Measurements from ENCODE around the gene ZNF776. TPM values are rescaled to one million over a fixed set of nuclear protein-coding genes. Genes with fewer than 3 reads are reported as not detected.

Gene ZNF776
- total RNA-seq, 1 experiment from 2014 or later, result 17.3 TPM

DNA sequence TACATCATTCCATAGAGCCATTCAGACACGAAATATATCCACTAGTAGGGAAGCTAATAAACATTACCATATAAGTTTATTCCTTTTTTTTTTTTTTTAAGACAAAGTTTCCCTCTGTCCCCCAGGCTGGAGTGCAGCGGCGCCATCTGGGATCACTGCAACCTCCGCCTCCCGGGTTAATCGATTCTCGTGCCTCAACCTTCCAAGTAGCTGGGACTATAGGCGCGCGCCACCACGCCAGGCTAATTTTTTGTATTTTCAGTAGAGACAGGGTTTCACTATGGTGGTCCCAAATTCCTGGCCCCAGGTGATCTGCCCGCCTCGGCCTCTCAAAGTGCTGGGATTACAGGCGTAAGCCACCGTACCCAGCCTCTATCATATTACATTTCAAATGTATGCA is 37.0 kb upstream of the ZNF776 start:
- Histone ChIP-seq H3K9me3 (ENCODE audit: low read length) (0 out of 2 replicates have a peak, but pooled peaks cover 3% of the 10 kb centered on the region), H2AFZ (ENCODE audit: low read length) (no peak overlapping the region), H3K36me3 (ENCODE audit: low read depth, low read length) (peaks cover 24% of the 10 kb centered on the region), H3K9me2 (replicated peaks; ENCODE audit: low read length) (no peaks in the 10 kb centered on the region), H4K20me1 (ENCODE audit: low read length) (no peaks in the 10 kb centered on the region), H3K4me2 (ENCODE audit: low read length) (no peak overlapping the region), H3K27me3 (ENCODE audit: low read length) (no peaks in the 10 kb centered on the region), H3K4me3 (ENCODE audit: low read length) (no peak overlapping the region), H3K79me2 (ENCODE audit: low read length) (no peaks in the 10 kb centered on the region), H3K9ac (ENCODE audit: low read length) (no peak overlapping the region), H3F3A (ENCODE audit: low read length, unreplicated experiment) (no peaks in the 10 kb centered on the region), H3K4me1 (ENCODE audit: insufficient read depth, low read length) (no peaks in the 10 kb centered on the region), H3K27ac (ENCODE audit: low read length) (no peak overlapping the region)
- ATAC-seq (no peak), DNase-seq (no peak)
- ChIA-PET POLR2A (ENCODE audit: unreplicated experiment) (no interaction called here), CTCF (no interaction called here)
- no TSS peak for BruUV-seq (replicated peaks)
- no peak for TF ChIP-seq EZH2 (IDR thresholded peaks at IDR 0.05; ENCODE audit: low read length, unreplicated experiment)
- TF ChIP-seq EZH2phosphoT487 (IDR thresholded peaks at IDR 0.05; ENCODE audit: borderline replicate concordance, low read length), result no peak
- TF ChIP-seq, protein P1, sequence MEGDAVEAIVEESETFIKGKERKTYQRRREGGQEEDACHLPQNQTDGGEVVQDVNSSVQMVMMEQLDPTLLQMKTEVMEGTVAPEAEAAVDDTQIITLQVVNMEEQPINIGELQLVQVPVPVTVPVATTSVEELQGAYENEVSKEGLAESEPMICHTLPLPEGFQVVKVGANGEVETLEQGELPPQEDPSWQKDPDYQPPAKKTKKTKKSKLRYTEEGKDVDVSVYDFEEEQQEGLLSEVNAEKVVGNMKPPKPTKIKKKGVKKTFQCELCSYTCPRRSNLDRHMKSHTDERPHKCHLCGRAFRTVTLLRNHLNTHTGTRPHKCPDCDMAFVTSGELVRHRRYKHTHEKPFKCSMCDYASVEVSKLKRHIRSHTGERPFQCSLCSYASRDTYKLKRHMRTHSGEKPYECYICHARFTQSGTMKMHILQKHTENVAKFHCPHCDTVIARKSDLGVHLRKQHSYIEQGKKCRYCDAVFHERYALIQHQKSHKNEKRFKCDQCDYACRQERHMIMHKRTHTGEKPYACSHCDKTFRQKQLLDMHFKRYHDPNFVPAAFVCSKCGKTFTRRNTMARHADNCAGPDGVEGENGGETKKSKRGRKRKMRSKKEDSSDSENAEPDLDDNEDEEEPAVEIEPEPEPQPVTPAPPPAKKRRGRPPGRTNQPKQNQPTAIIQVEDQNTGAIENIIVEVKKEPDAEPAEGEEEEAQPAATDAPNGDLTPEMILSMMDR (conservative IDR thresholded peaks at IDR 0.05; ENCODE audit: low read depth, low read length), result no peak
- intact Hi-C loops (cut with micrococcal nuclease), result no loop called here

DNA sequence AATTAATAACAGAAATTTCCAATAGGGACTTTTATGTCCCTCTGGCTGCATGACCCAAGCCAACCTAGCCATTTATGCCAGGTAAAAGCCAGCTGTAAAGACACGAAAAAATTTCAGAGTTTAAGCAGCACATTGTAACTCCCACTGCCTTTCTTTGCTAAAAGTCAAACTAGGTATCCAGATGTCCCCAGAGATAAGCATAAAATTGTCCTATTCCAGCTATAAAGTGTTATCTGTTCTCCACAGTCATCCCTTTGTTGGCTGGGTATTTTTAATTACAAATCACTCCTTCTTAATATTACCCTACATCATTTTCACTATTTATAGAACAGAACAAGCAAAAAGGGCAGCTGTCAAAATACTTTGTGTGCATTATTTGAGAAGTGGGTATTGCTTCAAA is 34.4 kb upstream of the ZNF776 start:
- H3F3A ChIP-seq (ENCODE audit: low read length, unreplicated experiment), result no peaks in the 10 kb centered on the region
- H3K9me3 ChIP-seq (ENCODE audit: low read length), result peaks cover 11% of the 10 kb centered on the region; the same call in 1 of the 2 replicates
- peaks cover 34% of the 10 kb centered on the region for H3K36me3 ChIP-seq (ENCODE audit: low read depth, low read length)
- TF ChIP-seq EZH2phosphoT487 (IDR thresholded peaks at IDR 0.05; ENCODE audit: borderline replicate concordance, low read length) (no peak), EZH2 (IDR thresholded peaks at IDR 0.05; ENCODE audit: low read length, unreplicated experiment) (no peak)
- TF ChIP-seq, protein P1 (conservative IDR thresholded peaks at IDR 0.05; ENCODE audit: low read depth, low read length), result no peak
- no peak overlapping the region for H2AFZ ChIP-seq (ENCODE audit: low read length)
- no peaks in the 10 kb centered on the region for H3K79me2 ChIP-seq (ENCODE audit: low read length)
- no peaks in the 10 kb centered on the region for H3K27me3 ChIP-seq (ENCODE audit: low read length)
- no peaks in the 10 kb centered on the region for H3K9me2 ChIP-seq (replicated peaks; ENCODE audit: low read length)
- no peaks in the 10 kb centered on the region for H3K4me1 ChIP-seq (ENCODE audit: insufficient read depth, low read length)
- DNase-seq (no peak), ATAC-seq (no peak)
- no peak overlapping the region for H3K4me2 ChIP-seq (ENCODE audit: low read length)
- intact Hi-C loops (cut with micrococcal nuclease), result no loop called here
- no TSS peak for BruUV-seq (replicated peaks)
- H4K20me1 ChIP-seq (ENCODE audit: low read length), result no peaks in the 10 kb centered on the region
- no peak overlapping the region for H3K27ac ChIP-seq (ENCODE audit: low read length)
- CTCF ChIA-PET, result no interaction called here
- POLR2A ChIA-PET (ENCODE audit: unreplicated experiment), result no interaction called here
- H3K4me3 ChIP-seq (ENCODE audit: low read length), result no peak overlapping the region
- H3K9ac ChIP-seq (ENCODE audit: low read length), result no peak overlapping the region

DNA sequence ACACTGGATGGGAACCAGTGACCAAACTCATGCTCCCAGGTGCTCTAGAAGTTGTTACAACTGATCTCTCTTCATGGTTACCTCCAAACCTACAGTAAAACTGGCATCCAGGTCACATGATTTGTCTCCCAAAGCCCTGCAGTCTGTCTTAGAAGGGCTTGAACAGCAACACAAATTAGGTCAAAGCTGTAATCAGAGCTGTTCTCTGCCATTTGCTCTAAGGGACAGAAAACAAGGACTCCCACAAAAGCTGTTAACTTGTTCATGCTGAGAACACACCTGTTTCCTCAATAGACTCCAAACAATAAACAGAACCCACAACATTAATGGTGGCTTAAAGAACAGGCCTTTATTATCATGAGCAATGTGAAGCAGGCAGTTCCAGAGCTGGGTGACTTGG is 27.2 kb upstream of the ZNF776 start:
- Histone ChIP-seq H3K4me1 (ENCODE audit: insufficient read depth, low read length) (no peaks in the 10 kb centered on the region), H3K4me2 (ENCODE audit: low read length) (no peak overlapping the region), H3K27ac (ENCODE audit: low read length) (no peak overlapping the region), H3K9me2 (replicated peaks; ENCODE audit: low read length) (no peaks in the 10 kb centered on the region), H3K9ac (ENCODE audit: low read length) (no peak overlapping the region), H3K79me2 (ENCODE audit: low read length) (no peaks in the 10 kb centered on the region), H4K20me1 (ENCODE audit: low read length) (no peaks in the 10 kb centered on the region), H2AFZ (ENCODE audit: low read length) (no peak overlapping the region), H3K9me3 (ENCODE audit: low read length) (peaks cover 36% of the 10 kb centered on the region), H3K27me3 (ENCODE audit: low read length) (no peaks in the 10 kb centered on the region), H3K36me3 (ENCODE audit: low read depth, low read length) (peaks cover 60% of the 10 kb centered on the region), H3F3A (ENCODE audit: low read length, unreplicated experiment) (no peaks in the 10 kb centered on the region), H3K4me3 (ENCODE audit: low read length) (no peak overlapping the region)
- BruUV-seq (replicated peaks), result no TSS peak
- TF ChIP-seq EZH2 (IDR thresholded peaks at IDR 0.05; ENCODE audit: low read length, unreplicated experiment), result no peak
- TF ChIP-seq, protein P1 (conservative IDR thresholded peaks at IDR 0.05; ENCODE audit: low read depth, low read length), result no peak
- TF ChIP-seq EZH2phosphoT487 (IDR thresholded peaks at IDR 0.05; ENCODE audit: borderline replicate concordance, low read length), result no peak
- DNase-seq (no peak), ATAC-seq (no peak)
- ChIA-PET POLR2A (ENCODE audit: unreplicated experiment) (no interaction called here), CTCF (no interaction called here)
- intact Hi-C loops (cut with micrococcal nuclease), result no loop called here
